ENCODE measurements around the gene PKN3.
"Not testable (repeated sequence)": the region's sequence is repeated elsewhere in the genome, so short reads cannot be mapped to it uniquely, and the experiment has no call there.

PKN3 gene

DNA sequence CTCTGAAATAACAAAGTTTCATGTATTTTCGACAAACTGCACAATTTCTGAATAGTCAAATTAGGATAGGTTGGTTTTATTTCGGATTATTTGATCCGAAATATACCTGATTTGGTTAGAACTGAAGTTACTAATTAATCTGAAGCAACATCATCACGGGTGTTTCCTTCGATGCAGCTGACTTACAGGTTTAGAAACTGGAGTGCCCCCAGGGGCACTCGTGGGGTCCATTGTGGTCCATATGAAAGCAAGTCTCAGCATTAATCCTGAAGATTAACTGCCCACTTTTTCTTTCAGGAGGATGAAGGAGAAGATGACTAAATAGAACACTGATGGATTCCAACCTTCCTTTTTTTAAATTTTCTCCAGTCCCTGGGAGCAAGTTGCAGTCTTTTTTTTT, 8.0 kb upstream of the PKN3 start:
- DNase-seq = no peak

DNA sequence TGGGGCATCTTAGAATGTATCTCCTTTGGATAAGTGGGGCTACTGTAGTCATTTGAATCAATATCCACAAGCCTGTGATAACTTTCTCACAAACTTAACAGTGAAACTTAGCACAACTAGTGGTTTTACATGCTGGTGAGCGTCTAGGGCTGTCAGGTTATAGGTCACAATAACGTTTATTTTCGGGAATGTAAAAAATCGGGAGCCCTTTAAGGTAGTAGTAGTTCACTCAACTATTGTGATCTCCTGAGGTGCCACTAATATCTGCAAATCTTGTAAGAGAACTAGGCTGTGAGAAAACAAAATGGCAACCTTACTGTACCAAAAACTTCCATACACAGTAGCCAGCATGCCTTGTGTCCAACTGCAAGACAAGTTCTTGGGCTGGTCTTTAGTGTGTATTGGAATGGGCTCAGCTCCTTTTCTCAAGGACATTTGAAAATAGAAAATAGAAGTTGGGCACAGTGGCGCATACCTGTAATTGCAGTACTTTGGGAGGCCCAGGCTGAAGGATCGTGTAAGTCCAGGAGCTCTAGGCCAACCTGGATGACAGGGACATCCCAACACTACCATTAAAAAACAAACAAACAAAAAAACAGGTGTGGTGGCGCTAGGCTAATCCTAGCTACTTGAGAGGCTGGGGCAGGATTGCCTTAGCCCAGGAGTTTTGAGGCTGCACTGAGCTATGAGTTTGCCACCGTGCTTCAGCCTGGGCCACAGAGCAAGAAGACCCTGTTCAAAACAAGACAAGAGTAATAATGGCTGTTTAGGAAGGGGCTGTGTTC, 5.2 kb upstream of the PKN3 start:
- no peak for DNase-seq

DNA sequence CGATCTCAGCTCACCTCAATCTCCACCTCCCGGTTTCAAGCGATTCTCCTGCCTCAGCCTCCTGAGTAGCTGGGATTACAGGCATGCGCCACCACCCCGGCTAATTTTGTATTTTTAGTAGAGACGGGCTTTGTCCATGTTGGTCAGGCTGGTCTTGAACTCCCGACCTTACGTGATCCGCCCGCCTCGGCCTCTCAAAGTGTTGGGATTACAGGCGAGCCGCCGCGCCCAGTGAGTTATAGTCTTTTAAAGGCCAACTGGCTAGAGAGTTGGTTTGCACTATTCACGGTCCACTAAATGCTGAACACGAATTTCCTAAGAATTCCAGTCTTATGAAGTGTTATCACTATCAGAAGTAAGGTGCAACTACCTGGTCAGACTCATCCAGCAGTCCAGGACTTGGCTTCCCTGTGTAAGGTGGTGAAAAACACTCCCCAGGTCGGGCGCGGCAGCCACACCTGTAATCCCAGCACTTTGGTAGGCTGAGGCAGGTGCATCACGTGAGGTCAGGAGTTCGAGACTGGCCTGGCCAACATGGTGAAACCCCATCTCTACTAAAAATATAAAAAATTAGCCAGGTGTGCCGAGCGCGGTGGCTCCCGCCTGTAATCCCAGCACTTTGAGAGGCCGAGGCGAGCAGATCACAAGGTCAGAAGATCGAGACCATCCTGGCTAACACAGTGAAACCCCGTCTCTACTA, 3.1 kb upstream of the PKN3 start:
- not testable (repeated sequence) for DNase-seq

DNA sequence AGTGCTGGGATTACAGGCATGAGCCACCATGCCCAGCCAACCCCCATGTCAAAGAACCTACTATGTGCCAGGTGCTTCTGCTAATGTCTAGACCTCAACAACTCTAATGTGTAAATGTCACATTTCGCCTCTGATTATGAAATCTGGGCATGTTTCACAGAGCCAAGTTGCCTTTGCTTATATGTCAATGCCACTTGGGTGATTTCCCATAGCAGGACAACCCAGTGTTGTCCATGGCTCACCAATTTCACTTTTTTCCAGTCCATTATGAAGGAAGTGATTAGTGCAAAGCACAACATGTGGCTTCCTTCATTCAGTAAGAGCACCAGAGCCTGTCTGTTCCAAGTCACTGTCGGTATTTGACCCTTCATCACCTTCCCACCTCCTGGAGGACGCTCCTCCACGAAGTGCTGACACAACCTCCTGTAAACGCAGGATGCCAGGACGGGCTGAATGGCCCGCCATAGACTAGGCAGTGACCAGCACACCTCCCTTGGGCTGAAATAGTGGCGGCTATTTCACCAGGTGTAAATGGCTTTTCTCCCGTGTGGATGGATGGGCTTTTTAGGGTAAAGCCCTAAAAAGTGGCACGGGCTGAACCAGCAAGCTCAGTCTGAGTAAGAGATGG, 962 bp upstream of the PKN3 start:
- DNase-seq = no peak

DNA sequence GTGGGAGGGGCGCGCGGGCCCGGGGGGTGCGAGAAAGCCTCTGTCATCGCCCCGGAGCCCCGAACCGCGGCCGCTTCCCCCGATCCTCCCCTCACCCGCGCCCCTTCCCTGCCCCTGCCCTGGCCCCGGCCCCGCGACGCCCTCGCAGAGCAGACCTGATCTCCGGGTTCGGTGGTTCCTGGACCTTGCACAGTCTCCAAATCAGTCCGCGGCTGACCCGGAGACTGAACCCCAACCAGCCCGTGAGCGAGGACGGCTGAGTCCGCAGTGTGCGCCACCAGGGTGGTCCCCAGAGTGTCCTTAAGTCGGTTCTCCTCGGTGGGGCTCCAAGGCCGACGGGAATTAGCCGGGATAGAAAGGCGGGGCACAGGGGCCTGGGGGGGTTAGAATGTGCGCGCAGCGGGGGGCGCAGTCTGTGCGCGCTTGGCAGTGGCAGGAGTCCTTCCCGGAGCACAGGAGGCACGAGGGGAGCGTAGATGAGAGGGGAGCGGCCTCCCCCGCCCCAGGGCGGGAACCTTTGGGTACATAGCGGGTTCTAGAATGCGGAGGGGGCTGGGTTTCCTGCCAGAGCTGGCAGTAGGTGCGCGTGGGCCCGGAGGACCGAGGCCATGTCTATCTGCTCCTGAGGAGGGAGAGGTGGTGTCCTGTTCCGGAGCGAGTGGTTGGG, 779 bp downstream of the PKN3 start:
- DNase-seq = peak; percentile 15

DNA sequence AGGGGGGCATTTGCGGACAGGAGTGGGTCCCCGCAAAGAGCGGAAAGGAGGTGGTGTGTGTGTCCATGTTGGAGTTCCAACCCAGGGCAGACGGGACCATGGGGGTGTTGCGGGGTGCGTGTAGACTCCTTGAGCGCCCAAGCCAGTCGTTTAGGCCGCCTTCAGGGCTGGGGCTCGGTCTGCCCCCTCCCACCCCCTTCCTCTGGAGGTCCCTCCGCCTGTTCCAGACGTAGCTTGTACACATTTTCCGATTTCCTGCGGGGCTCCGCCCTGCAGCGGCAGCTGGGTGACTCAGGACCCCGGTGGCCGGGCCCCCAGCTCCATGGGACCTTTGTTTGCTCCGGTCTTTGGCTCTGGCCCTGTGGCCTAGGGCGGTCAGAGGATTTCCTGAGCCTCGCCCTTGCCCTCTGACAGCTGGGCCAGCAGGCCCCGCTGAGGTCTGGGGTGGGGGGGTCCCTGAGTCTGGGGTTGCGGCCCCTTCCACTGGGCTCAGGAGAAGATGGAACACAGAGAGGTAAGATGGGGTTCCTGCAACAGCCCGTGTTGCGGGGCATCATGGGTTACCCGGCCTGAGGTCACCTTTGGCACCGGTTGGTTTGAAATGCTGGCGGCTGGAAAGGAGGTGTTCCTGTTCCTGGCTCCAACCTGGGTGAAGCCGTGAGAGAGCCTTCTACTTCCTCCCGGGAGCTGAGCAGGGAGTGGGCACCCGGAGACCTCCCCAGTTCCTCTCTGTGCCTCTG, 1.5 kb downstream of the PKN3 start:
- no peak for DNase-seq

DNA sequence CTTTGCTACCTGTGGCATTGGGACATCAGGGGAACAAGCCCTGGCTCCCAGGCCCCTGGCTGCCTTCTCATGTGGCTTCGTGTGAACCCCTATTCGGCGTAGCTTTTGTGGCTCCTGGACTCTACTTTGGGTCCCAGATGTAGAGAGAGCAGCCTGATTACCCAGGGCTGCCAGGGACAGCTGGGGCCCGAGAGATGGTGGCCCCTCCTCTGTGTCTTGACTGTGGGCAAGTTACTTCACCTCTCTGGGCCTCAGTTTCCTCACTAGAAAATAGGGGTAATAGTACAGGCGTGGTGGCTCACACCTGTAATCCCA, 2.0 kb downstream of the PKN3 start:
- no peak for DNase-seq

DNA sequence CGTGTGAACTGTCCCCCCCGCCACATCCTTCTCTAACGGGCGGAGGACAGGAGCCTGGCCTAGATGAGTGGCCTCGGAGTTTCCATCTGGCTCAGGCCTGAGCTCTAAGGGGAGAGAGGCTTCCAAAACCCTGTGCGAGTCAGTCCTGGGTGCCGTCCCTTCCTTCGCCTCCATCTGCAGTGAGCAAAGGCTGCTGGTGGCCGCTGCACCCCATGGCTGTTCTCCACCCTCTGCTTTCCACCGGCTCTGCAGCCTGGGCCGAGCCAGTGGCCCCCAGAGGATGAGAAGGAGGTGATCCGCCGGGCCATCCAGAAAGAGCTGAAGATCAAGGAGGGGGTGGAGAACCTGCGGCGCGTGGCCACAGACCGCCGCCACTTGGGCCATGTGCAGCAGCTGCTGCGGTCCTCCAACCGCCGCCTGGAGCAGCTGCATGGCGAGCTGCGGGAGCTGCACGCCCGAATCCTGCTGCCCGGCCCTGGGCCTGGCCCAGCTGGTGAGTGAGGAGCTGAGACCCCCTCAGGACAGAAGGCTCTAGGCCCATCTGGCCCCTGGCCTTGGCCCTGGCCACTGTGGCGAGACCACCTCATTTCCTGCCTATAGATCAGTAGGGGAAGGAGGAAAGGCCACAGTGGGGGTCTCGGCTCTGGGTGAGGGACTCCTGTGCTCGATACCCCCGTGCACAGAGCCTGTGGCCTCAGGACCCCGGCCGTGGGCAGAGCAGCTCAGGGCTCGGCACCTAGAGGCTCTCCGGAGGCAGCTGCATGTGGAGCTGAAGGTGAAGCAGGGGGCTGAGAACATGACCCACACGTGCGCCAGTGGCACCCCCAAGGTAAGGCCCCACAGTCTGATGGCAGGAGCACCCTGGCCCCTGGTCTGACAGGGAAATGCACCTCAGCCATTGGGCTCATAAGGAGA, 3.0 kb downstream of the PKN3 start:
- DNase-seq = no peak

DNA sequence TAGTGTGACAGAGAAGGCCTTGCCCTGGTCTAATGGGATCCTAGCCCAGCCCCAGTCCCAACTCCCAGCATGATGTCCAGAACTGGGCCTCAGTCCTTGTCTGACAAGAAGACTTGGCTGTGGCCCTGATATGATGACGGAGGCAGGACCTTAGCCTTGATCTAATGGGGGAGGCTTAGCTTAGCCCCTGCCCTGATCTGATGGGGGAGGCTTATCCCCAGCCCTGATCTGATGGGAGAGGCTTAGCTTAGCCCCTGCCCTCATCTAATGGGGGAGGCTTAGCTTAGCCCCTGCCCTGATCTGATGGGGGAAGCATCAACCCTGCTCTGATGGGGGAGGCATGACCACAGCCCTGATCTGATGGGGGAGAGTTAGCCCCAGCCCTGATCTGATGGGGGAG, 3.7 kb downstream of the PKN3 start:
- DNase-seq = no peak

DNA sequence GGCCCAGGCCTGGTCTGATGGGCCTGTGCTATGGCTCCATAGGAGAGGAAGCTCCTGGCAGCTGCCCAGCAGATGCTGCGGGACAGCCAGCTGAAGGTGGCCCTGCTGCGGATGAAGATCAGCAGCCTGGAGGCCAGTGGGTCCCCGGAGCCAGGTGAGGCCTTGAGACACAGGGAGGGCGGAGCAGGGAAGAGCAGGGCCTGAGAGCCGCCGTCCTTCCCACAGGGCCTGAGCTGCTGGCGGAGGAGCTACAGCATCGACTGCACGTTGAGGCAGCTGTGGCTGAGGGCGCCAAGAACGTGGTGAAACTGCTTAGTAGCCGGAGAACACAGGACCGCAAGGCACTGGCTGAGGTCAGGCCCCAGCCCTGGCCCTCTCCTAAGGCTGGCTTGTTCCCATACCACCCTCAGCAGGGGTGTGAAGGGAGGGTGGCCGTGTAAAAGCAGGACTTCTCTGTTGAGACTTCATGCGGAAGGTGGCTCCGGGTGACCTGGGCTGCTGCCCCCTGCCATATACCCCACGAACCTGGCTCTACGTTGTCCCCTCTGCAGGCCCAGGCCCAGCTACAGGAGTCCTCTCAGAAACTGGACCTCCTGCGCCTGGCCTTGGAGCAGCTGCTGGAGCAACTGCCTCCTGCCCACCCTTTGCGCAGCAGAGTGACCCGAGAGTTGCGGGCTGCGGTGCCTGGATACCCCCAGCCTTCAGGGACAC, 4.5 kb downstream of the PKN3 start:
- no peak for DNase-seq

DNA sequence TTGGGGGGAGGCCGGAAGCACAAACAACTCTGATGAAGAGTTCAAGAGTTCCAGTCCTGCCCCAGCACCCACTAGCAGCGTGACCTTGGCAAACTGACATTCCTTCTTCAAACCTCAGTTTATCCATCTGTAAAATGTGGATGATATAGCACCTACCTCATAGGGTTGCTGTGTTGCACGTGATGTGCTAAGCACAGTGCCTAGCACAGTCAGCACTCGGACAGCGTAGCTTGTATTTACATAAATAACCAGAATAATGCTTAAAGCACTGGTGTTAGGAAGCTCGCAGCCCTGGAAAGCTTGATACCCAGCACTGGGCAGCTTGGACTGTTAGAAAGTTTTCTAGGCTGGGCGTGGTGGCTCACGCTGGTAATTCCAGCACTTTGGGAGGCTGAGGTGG, 5.1 kb downstream of the PKN3 start:
- DNase-seq = no peak

DNA sequence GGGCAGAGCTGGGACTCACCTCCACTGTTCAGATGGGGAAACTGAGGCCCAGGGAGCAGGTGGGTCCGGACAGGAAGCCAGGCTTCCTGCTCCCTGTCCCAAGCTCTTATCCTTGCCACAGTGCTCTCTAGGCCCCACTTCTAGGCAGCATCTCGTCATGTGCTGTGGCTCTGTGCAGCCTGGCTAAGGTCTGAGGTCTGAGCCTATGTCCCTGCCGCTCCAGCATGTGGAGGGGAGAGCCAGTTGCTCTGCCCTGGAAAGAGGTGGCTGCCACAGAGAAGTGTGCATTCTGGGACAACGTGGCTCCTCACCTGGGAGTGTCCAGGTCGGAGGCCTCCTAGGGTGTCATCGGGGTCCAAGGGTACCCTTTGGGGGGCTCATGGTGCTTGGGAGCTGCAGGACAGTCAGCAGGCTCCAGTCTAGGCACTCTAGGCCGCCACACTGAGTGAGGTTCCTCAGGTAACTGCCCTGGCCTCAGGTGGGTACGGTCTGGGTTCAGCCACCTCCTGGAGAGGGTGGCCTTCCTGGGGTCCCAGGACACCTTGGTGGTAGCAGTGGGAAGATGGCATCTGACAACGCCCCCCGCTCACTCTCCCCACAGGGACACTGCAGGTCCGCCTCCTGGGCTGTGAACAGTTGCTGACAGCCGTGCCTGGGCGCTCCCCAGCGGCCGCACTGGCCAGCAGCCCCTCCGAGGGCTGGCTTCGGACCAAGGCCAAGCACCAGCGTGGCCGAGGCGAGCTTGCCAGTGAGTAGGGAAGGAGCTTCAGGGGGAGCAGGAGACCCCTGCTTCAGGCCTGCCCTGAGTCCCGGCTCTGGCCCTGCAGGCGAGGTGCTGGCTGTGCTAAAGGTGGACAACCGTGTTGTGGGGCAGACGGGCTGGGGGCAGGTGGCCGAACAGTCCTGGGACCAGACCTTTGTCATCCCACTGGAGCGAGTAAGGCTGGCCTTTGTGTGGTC, 10.4 kb downstream of the PKN3 start:
- no peak for DNase-seq

DNA sequence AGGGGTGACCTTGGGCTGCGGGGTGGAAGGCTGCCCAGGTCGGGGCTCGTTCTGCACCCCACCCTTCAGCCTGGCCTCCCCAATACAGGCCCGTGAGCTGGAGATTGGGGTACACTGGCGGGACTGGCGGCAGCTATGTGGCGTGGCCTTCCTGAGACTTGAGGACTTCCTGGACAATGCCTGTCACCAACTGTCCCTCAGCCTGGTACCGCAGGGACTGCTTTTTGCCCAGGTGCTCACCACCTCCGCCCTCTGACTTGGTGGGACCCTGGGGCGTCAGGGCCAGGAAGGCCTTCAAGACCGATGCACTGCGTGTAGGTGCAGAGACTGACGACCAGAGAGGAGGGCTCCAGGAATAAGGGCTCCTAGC, 11.1 kb downstream of the PKN3 start:
- no peak for DNase-seq

DNA sequence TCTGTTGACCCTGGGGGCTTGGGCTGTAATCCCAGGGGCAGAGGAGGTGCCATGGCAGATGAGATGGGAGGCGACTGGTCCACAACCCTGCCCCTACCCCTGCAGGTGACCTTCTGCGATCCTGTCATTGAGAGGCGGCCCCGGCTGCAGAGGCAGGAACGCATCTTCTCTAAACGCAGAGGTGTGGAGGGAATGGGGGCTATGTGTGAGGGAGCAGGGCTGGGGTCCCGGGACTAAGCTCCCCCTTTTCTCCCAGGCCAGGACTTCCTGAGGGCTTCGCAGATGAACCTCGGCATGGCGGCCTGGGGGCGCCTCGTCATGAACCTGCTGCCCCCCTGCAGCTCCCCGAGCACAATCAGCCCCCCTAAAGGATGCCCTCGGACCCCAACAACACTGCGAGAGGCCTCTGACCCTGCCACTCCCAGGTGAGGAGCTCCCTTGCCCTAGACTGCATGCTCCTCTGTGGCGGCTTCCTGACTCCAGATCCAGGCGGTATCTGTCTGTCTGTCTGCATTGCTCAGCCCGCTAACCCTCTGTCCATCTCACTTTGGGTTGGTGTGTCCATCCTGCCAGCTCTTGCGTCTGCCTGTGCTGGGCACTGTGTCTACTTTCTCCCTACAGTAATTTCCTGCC, 11.8 kb downstream of the PKN3 start:
- no peak for DNase-seq

DNA sequence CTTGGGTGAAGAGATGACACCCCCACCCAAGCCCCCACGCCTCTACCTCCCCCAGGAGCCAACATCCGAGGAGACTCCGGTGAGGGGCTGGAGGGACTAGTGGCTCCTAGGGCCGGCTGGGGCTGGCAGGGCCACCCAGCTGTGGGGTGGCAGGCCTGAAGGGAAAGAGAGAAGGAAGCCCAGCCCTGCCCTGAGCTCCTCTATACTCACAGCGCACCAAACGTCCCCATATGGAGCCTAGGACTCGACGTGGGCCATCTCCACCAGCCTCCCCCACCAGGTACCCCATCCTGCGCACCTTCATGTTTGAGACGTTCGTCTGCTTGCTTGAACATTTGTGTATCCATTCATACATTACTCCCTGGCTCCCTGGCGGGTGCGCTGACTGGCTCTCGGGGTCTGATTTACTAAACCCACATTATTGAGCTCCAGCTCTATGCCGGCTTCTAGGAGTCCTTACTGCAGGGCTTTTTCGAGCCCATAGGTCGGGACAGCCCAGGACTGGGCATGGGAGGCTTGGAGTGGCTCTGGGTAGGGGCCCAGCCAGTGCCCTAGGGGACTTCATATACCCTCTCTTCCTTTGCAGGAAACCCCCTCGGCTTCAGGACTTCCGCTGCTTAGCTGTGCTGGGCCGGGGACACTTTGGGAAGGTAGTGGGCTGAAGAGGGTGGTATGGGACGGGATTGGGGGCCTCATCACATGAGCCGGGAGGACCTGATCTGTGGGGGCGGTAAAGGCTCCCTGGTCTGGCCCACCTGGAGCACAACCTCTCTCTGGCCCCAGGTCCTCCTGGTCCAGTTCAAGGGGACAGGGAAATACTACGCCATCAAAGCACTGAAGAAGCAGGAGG, 12.5 kb downstream of the PKN3 start:
- no peak for DNase-seq

DNA sequence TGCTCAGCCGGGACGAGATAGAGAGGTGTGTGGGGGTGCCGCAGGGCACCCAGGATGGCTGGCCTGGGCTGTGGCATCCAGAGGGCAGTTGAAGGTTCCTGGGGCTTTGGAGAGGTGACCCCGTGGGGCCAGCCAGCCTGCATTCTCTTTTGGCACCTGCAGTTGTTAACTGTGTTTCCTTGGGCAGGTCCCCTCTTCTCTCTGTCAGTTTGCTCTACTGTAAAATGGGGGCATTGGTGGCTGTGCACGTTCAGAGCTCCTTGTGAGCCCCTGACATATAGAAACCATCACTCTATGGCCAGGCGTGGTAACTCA, 13.1 kb downstream of the PKN3 start:
- no peak for DNase-seq

DNA sequence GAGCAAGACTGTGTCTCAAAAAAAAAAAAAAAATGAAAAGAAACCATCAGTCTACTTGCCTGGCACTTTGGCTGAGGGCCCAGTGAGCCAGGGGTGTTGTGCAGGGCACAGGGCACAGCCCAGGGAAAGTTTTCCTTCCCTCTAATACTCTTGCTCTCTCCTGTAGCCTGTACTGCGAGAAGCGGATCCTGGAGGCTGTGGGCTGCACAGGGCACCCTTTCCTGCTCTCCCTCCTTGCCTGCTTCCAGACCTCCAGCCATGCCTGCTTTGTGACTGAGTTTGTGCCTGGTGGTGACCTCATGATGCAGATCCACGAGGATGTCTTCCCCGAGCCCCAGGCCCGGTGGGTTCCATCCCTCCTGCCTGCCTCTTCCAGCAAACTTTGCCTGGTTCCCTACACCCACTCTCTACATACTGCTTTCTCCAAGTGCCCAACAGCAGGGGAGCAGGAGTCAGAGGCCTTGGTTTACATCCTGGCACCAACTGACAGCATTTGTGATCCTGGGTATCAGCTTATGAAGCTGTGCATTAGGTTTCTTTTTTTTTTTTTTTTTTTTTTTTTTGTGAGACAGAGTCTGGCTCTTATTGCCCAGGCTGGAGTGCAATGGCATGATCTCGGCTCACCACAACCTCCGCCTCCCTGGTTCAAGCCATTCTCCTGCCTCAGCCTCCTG, 14.4 kb downstream of the PKN3 start:
- no peak for DNase-seq

DNA sequence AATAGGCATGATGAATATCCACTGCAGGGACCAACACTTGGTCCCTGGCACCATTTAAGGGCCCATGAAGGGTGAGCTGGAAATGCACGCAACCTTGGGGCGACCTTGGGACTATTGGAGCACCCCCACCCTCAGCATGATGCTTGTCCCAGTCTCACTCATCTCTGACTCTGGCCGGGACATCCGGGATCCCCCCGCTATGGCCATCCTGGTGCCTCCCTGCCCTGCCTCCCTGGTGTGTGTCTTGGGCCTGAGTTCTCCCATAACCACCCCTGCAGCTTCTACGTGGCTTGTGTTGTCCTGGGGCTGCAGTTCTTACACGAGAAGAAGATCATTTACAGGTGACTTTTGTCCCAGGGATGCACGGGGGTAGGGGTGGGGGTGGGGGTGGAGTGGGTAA, 15.7 kb downstream of the PKN3 start:
- no peak for DNase-seq
